SJSA1 (cell line): Measurements from ENCODE around the gene SLCO2A1. TPM values are rescaled to one million over a fixed set of nuclear protein-coding genes. Genes with fewer than 3 reads are reported as not detected.
A peak's percentile ranks its signal among the peaks of the same experiment; 100 is the strongest.

ENCODE experiments used
- DNase-seq, 2 experiments: peaks; one replicate each; pipeline ENCODE4 v3.0.0-alpha.2; 2015 to 2020; ENCODE audit warnings: low spot score in 2 of 2, low read depth in 1 of 2
- H3K27ac ChIP-seq: fragments of 250-450 bp; sonication (Bioruptor Pico); 2 replicates; pipeline ENCODE4 v1.5.1; 2020; ENCODE audit warnings: mild to moderate bottlenecking, moderate library complexity
- H3K27me3 ChIP-seq: fragments of 250-450 bp; sonication (Bioruptor Pico); replicated peaks from 2 replicates; pipeline ENCODE4 v1.5.1; 2020; ENCODE audit warnings: mild to moderate bottlenecking, moderate library complexity
- H3K36me3 ChIP-seq: fragments of 250-450 bp; sonication (Bioruptor Pico); 2 replicates; pipeline ENCODE4 v1.5.1; 2020; ENCODE audit warnings: mild to moderate bottlenecking
- H3K4me1 ChIP-seq: fragments of 250-450 bp; sonication (Bioruptor Pico); replicated peaks from 2 replicates; pipeline ENCODE4 v1.6.1; 2021; ENCODE audit warnings: mild to moderate bottlenecking
- H3K4me3 ChIP-seq: fragments of 250-450 bp; sonication (Bioruptor Pico); 2 replicates; pipeline ENCODE4 v1.5.1; 2020; ENCODE audit warnings: mild to moderate bottlenecking
- H3K9me3 ChIP-seq: fragments of 250-450 bp; sonication (Bioruptor Pico); replicated peaks from 2 replicates; pipeline ENCODE4 v1.5.1; 2020; ENCODE audit warnings: mild to moderate bottlenecking
- total RNA-seq: library from RNA; depleted of rRNA; stranded (reverse); fragments of >200 nt; shearing (Covaris generic); gene quantifications from 2 replicates; pipeline ENCODE4 v1.2.3, GENCODE V29; 2014

SLCO2A1 gene
- total RNA-seq, 1 experiment from 2014 or later, result 0.16 TPM

DNA sequence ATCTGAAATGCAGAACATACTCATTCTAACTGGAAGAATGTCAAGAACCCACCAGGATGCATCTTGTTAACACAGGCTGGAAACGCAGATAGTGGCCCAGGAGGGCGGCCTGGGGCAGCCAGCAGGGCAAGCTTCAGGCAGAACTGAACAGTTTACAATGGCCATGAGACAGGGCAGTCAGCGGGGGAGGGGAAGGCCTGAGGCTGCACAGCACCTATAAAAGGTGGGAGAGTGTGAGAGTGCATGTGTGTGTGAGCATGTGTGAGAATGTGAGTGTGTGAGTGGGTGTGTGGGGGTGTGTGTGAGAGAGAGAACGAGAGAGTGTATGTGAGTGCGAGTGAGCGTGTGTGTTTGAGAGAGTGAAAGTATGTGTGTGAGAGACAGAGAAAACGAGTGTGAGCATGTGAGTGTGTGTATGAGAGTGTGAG is 26.8 kb upstream of the SLCO2A1 start:
- Histone ChIP-seq H3K4me3 (no peak overlapping the region), H3K27me3 (no peaks in the 10 kb centered on the region), H3K9me3 (no peaks in the 10 kb centered on the region), H3K4me1 (peaks cover 59% of the 10 kb centered on the region), H3K36me3 (no peaks in the 10 kb centered on the region), H3K27ac (0 out of 2 replicates have a peak overlapping the region, but pooled peaks have one; percentile 19)
- no peak for DNase-seq

DNA sequence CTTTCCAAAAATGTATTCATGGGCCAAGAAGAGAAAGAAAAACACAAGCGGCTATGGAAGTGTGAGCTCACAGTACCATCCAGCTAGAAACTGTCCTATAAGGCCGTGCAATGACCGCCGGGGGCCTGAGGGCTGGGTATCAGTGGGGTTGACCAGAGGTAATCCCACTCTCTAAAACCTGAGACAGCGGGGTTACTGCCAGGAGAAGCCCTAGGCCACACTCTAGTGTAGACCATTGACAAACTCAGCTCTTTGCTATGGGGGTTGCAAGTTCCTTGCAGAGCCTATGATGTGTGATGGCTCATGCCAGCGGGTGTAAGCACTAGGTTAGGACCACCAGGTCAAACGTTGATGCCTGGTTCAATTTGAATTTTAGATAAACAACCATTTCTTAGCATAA is 25.9 kb upstream of the SLCO2A1 start:
- no peaks in the 10 kb centered on the region for H3K36me3 ChIP-seq
- no peaks in the 10 kb centered on the region for H3K9me3 ChIP-seq
- no peaks in the 10 kb centered on the region for H3K27me3 ChIP-seq
- no peak overlapping the region for H3K4me3 ChIP-seq
- no peak overlapping the region for H3K27ac ChIP-seq
- no peak for DNase-seq
- H3K4me1 ChIP-seq, result peaks cover 51% of the 10 kb centered on the region

GRCh38 chr3:134054881-134055280 is 25.2 kb upstream of the SLCO2A1 start:
- no peak overlapping the region for H3K4me3 ChIP-seq
- H3K27me3 ChIP-seq, result no peaks in the 10 kb centered on the region
- DNase-seq, result no peak
- H3K27ac ChIP-seq, result no peak overlapping the region
- H3K4me1 ChIP-seq, result peaks cover 43% of the 10 kb centered on the region
- no peaks in the 10 kb centered on the region for H3K9me3 ChIP-seq
- no peaks in the 10 kb centered on the region for H3K36me3 ChIP-seq

- DNase-seq, result no peak
These were observed 24.5 kb upstream of the SLCO2A1 start for GRCh38 chr3:134054231-134054630.

DNA sequence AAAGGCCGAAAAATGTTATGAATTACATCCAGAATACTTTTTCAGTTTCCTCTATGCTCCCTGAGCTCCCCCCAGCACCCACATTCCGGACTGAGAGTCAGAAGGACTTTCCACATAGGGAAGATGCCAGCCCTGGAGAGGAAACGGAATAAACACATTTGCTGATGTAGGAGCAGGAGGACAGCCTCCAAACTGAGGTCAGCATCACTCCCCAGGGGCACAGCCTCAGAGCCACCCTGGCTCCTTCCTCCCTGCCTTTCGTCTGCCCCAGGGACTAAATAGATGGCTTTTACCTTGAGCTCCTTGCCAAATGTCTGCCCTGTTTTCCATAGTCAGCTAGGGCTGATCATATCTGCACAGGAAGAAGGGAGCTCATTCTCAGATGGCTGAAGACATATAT is 22.6 kb upstream of the SLCO2A1 start:
- Histone ChIP-seq H3K4me3 (no peak overlapping the region), H3K36me3 (no peaks in the 10 kb centered on the region), H3K27ac (no peak overlapping the region)

More at GRCh38 chr3:134054231-134054630, 24.5 kb upstream of the SLCO2A1 start:
- Histone ChIP-seq H3K36me3 (no peaks in the 10 kb centered on the region), H3K27me3 (no peaks in the 10 kb centered on the region), H3K4me3 (no peak overlapping the region), H3K4me1 (peaks cover 37% of the 10 kb centered on the region), H3K27ac (no peak overlapping the region), H3K9me3 (no peaks in the 10 kb centered on the region)

DNA sequence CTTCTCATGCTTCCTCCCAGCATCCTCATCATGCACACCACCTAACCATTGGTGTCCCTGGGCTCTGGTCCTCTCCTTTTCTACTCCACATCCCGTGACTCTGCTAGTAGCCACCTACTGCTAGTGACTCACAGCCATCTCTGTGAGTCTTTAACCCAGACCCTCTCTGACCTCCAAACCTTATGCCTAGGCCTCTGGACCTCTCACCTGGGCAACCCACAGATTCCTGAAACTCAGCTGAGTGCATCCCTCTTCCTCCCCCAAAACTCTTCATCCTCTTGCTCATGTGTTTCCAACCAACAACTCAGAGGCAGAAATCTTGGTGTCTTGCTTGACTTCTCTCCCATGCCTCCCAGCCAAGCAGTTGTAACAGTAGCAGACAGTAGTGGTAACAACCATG is 20.0 kb upstream of the SLCO2A1 start:
- no peaks in the 10 kb centered on the region for H3K27me3 ChIP-seq
- H3K9me3 ChIP-seq, result no peaks in the 10 kb centered on the region; the same call in 1 of the 2 replicates
- DNase-seq, result no peak
- H3K4me1 ChIP-seq, result no peaks in the 10 kb centered on the region
- H3K4me3 ChIP-seq, result no peak overlapping the region
- H3K36me3 ChIP-seq, result no peaks in the 10 kb centered on the region
- H3K27ac ChIP-seq, result no peak overlapping the region

More for the DNA sequence above, 22.6 kb upstream of the SLCO2A1 start:
- Histone ChIP-seq H3K4me1 (peaks cover 19% of the 10 kb centered on the region), H3K27me3 (no peaks in the 10 kb centered on the region), H3K9me3 (no peaks in the 10 kb centered on the region)
- DNase-seq, result no peak

- no peaks in the 10 kb centered on the region for H3K36me3 ChIP-seq
- no peak for DNase-seq
- no peaks in the 10 kb centered on the region; the same call in 1 of the 2 replicates for H3K9me3 ChIP-seq
- no peaks in the 10 kb centered on the region for H3K27me3 ChIP-seq
- H3K27ac ChIP-seq, result no peak overlapping the region
- H3K4me3 ChIP-seq, result no peak overlapping the region
- no peaks in the 10 kb centered on the region for H3K4me1 ChIP-seq
These were observed 18.7 kb upstream of the SLCO2A1 start for GRCh38 chr3:134048278-134048996.

GRCh38 chr3:134044459-134044858 is 14.7 kb upstream of the SLCO2A1 start:
- Histone ChIP-seq H3K27me3 (no peaks in the 10 kb centered on the region), H3K4me1 (no peaks in the 10 kb centered on the region), H3K27ac (no peak overlapping the region), H3K9me3 (no peaks in the 10 kb centered on the region; the same call in 1 of the 2 replicates), H3K36me3 (no peaks in the 10 kb centered on the region), H3K4me3 (no peak overlapping the region)
- no peak for DNase-seq

DNA sequence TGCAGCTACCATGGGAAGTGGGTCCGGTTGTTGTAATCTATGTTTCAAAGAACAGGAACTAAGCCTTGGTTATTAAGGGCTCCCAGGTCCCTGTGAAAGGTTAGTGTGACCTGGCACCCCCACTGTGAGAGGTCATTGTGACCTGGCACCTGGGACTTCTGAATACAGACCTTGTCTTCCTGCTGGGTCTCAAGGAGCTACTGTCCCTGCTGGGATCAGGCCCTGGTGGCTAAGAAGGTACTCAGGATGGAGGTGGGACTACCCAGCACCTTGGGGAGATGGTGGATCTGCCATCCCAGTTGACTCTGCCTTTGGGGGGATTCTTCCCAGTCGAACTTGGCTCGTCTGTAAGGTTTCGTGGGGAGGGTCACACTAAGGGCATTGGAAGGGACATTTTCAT is 10.3 kb upstream of the SLCO2A1 start:
- Histone ChIP-seq H3K4me1 (peaks cover 12% of the 10 kb centered on the region), H3K27ac (no peak overlapping the region), H3K9me3 (no peaks in the 10 kb centered on the region), H3K36me3 (no peaks in the 10 kb centered on the region), H3K4me3 (no peak overlapping the region), H3K27me3 (no peaks in the 10 kb centered on the region)
- no peak for DNase-seq

DNA sequence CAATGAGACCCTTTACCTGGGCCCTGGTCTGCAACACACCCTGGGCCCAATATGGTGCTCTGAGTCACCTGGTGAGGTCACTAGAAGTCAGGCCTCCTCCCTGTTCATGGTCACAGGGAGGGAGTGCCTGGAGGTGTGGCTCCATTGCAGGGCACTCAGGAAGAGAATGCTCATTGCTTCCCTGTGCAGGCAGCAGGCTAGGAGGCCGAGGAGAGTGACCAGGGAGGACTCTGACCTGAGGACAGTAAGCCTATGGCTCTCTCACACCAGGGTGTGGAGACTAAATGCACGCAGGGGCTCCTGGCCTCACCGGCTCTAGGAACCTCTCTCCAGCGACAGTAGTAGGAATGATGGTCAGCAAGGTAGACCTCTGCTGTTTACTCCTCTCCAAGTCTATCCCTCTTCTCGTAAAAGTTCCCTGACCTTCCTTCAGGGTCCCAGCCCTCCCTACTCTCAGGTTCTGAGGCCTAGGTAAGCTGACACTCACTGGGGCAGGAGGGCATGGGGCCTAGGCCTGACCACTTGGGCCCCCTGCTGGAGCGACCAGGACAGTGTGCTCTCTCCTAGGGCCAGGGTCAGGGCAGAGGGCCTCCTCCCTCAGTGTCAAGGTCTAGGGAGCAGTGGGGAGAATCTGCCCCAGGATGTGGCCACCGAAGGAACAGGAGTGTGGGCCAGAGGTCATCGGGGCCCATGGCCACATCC is 9.6 kb upstream of the SLCO2A1 start:
- no peak for DNase-seq
- Histone ChIP-seq H3K4me1 (peaks cover 12% of the 10 kb centered on the region), H3K36me3 (no peaks in the 10 kb centered on the region), H3K27me3 (no peaks in the 10 kb centered on the region), H3K4me3 (no peak overlapping the region), H3K27ac (no peak overlapping the region), H3K9me3 (no peaks in the 10 kb centered on the region)

DNA sequence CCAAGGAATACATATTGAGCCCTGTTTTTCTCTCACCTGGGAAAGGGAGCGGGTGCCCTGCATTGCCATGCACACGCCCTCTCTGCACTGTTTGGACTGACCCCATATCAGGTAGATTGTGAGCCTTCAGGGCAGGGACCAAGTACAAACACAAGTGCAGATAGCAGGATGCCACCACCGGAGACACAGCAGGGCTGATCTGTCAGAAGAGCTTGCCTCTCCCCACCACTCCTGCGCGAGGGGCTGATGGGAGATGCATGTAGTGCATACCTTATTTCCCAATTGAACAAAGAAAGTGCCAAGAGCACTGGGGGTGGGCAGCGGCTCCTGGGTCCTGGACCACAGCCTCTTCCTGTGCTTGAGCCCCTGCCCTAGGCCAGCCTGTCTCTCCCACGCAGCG is 9.0 kb upstream of the SLCO2A1 start:
- DNase-seq, result no peak
- Histone ChIP-seq H3K9me3 (no peaks in the 10 kb centered on the region), H3K27me3 (no peaks in the 10 kb centered on the region), H3K4me3 (no peak overlapping the region), H3K4me1 (peaks cover 12% of the 10 kb centered on the region), H3K27ac (no peak overlapping the region), H3K36me3 (no peaks in the 10 kb centered on the region)

DNA sequence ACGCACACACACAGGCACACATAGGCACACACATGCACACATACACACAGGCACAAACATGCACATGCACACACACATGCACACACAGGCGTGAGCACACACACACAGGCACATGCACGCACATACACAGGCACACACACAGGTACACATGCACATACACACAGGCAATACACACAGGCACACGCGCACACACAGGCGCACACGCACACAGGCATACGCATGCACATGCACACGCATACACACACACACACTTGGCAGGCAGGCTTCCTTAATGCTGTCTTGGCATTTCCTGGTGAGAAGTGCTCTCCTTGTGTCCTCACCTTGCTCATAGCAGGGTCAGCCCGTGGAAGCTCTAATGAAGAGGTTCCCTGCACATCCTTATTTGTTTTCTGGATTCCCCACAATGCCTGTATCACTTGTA is 8.4 kb upstream of the SLCO2A1 start:
- Histone ChIP-seq H3K9me3 (no peaks in the 10 kb centered on the region), H3K4me3 (no peak overlapping the region), H3K36me3 (no peaks in the 10 kb centered on the region), H3K27ac (no peak overlapping the region), H3K27me3 (no peaks in the 10 kb centered on the region), H3K4me1 (peaks cover 12% of the 10 kb centered on the region)
- no peak for DNase-seq

- no peaks in the 10 kb centered on the region for H3K9me3 ChIP-seq
- no peak overlapping the region for H3K4me3 ChIP-seq
- no peak overlapping the region for H3K27ac ChIP-seq
- H3K36me3 ChIP-seq, result no peaks in the 10 kb centered on the region
- no peaks in the 10 kb centered on the region for H3K27me3 ChIP-seq
- no peak for DNase-seq
- peaks cover 12% of the 10 kb centered on the region for H3K4me1 ChIP-seq
These were observed 7.4 kb upstream of the SLCO2A1 start for GRCh38 chr3:134037168-134037567.

DNA sequence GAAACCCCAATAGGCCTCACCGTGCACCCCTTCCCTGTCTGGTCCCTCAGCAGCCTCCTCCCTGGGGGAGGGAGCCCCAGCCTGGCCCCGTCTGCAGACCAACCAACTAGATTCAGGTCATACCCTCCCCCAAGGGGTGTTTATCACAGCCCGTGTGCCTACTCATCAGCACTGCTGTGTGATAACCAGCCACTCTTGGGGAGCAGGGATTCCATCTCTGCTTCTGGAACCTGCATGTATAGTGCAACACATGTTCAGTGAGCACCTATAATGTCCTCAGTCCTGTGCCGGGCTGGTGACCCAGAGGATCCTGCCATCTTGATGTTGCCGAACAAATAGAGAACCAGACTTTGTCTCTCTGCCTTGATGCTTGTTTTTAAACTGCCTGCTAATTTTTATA is 6.6 kb upstream of the SLCO2A1 start:
- no peak for DNase-seq
- H3K27ac ChIP-seq, result no peak overlapping the region

More for the DNA sequence above, 6.6 kb upstream of the SLCO2A1 start:
- Histone ChIP-seq H3K9me3 (no peaks in the 10 kb centered on the region), H3K4me1 (peaks cover 12% of the 10 kb centered on the region), H3K27me3 (no peaks in the 10 kb centered on the region), H3K4me3 (no peak overlapping the region), H3K36me3 (no peaks in the 10 kb centered on the region)
